ENCODE data around the gene GREB1.

GREB1 gene

DNA sequence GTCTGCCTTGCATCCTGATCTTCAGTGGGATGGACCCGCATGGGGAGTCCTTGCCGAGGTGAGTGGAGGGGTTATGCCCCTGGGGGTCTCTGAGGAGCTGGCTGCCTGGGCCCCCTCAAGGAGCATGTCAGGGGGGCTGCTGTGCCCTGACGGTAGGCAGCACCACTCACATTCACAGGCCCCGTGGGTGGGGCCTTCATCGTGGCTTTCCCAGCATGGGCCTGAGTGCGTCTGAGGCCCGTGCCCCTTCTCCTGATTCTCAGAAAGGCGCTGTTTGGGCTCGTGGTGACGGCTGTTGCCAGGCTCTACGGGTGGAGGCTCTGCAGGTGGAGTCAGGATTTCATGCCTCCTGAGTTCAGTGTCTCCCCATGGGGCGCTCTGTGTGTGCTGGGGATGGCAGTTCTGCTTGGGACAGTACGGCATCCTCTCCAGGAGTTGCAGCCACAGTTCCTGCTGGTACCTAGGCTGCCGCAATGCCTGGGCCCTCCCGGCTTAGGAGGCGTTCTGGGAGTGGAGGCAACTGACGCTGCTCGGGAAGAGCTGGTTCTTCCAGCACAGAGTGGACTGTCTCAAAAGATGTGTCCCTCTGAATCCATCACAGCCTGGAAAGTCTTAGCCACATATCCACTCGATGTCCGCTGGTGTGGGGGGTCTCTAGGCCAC, 78.8 kb downstream of the GREB1 start:
- DNase-seq (ENCODE audit: low spot score), result no peak

DNA sequence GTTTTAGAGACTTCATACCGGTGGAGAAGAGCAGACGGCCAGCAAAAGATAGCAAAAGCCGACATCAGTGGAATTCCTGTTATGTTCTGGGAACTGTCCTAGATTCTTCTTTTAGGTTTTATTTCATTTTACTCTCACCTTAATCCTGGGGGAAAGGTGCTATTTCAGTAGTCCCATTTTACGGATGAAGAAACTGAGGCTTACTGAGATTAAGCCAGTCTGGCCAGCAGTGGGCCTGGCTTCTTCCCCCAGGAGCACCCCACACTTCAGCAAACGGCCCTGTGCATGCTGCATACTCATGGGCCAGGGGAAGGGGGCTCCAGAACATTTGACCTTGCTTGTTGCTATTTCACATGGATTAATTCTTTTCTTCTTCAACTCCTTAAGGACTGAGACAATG, 79.5 kb downstream of the GREB1 start:
- DNase-seq (ENCODE audit: low spot score), result no peak

DNA sequence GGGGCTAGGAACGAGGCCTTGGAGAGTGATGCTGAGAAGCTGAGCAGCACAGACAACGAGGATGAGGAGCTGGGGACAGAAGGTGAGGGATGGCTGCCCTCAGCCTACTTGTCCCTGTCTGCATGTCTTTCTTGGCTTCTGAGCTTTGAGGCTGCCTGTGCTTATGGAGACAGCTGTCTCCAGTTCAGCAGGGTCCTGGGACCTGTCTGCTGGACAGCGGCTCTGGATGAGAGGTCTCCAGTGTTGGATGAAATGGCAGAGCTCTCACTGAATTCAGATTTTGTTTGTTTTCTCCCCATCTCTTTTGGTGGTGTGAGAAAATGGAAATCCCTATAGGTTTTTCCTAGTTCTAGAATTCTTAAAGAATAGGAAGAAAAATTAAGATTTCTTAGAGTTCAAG, 81.4 kb downstream of the GREB1 start:
- no peak for DNase-seq (ENCODE audit: low spot score)

DNA sequence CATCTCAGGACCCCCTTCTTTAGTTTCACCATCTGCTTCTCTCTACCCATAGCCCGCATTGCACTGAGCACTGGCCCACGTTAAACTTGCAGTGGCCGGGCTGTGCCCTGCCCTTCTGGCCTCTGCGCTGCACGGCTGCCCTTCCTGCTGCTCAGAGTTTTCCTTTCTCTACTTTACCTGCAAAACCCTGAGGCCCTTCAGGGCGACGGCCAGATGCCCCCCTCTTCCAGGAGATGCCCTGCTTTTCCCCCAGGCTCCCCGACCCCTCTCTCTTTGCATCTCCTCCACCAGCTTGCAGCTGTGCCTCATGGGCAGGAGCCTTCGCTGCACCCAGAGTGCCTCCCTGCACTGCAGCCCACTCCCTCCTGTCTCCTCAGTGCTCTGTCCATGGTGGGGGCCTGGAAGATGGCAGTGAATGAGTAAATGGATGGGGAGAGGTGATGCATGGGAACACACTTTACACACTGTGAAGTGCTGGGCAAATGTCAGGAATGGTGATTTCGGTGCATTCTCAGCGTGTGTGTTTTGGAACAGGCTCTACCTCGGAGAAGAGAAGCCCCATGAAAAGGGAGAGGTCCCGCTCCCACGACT, 82.3 kb downstream of the GREB1 start:
- DNase-seq (ENCODE audit: low spot score), result no peak

DNA sequence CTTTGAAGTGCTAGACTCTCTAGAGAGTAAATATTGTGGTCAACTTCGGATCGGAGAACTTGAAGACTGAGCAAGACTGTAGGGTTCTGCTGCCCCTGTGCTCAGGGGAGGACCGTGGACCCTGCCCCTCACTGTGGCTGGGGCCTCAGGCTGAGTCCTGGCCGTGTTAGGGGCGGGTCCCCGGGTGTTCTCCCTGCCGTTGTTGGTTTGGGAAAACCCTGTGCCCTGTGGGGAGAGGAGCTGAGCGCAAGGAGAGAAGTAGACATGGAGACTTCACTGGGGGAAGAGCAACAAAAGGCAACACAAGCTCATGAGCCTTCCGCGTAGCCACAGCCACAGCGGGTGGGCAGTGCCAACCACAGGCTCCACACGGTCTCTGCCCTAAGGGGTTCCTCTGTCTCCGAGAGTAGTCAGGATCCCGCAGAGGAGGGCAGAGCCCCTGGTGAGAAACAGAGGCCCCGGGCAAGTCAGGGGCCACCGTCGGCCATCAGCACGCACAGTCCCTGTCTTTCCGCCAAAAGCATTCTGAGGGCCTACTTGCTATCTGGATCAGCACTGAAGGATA, 83.1 kb downstream of the GREB1 start:
- DNase-seq (ENCODE audit: low spot score), result no peak

DNA sequence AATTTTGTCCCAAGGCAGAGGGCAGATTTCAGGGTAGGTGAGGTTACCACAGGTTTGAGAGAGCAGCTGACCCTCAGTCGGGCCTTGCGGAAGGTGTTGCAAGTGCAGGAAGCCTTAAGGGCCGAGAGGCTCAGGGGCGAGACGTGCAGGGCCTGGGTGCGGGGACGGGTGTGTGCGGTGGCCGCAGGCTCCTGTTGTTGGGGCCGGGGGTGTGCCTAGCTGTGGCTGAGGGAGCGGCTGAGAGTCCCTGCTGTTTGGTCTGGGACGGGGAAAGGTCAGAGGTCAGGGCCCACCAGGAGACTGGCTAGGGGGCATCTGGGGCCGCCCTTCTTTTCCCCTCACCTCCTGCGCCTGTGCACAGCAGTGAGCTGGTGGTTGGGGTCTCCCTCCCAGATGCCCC, 83.7 kb downstream of the GREB1 start:
- DNase-seq (ENCODE audit: low spot score), result no peak

DNA sequence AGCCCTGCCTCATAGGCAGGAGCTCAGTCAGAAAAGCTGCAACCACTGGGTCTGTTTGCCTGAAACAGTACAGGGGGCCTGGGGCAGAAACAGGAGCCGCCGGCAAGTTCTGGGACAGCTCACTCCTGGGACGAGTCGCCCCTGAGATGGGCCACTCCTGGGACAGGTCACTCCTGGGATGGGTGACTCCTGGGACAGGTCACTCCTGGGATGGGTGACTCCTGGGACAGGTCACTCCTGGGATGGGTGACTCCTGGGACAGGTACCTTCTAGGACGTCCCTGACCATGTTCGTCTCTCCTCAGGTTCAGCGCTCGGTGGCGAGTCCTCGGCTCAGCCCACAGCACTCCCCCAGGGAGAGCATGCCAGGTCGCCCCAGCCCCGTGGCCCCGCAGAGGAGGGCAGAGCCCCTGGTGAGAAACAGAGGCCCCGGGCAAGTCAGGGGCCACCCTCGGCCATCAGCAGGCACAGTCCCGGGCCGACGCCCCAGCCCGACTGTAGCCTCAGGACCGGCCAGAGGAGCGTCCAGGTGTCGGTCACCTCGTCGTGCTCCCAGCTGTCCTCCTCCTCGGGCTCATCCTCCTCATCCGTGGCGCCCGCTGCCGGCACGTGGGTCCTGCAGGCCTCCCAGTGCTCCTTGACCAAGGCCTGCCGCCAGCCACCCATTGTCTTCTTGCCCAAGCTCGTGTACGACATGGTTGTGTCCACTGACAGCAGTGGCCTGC, 84.3 kb downstream of the GREB1 start:
- DNase-seq (ENCODE audit: low spot score), result no peak

DNA sequence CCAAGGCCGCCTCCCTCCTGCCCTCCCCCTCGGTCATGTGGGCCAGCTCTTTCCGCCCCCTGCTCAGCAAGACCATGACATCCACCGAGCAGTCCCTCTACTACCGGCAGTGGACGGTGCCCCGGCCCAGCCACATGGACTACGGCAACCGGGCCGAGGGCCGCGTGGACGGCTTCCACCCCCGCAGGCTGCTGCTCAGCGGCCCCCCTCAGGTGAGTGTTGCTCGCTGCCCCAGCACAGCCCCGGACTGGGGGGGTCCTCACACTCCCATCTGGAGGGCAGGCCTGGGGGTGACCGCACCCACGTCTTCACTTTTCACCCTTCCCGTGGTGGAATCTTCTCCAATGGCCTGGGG, 84.8 kb downstream of the GREB1 start:
- no peak for DNase-seq (ENCODE audit: low spot score)

DNA sequence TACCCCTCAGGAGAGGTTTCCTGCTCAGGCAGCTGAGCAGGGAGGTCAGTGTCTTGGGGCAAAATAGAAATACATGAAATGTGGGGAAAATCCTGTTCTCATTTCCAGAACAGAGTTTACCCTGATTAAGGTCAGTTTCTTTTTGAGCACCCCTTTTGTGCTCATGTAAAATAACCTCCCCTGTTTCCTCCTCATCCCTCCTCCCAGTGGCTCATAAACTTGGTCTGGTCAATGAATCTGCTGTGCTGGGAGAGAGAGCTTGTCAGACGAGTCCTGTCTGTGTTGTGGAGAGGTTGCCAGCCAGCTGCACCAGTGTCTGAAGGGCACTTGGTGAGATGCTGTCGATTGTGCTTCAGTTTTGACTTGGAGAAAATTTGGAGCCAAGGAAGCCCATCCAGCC, 87.6 kb downstream of the GREB1 start:
- DNase-seq (ENCODE audit: low spot score), result no peak

DNA sequence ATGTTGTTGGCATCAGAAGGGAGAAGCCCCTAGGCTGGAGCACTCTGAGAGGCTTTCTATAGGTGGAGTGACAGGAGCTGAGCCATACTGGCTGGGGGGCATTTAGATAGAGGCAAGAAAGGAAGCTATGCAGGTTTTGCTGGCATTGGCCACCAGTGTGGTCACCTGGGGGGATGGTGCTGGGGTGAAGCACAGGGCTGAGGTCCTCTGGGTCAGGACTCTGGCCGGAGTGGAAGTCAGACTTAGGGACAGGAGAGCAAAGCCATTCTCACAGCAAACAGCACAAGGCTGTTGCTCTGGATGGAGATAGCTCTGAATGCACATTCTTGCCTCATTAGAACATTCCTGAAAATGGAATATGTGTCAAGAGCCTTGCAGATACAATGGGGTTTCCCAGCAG, 88.8 kb downstream of the GREB1 start:
- DNase-seq (ENCODE audit: low spot score), result no peak

DNA sequence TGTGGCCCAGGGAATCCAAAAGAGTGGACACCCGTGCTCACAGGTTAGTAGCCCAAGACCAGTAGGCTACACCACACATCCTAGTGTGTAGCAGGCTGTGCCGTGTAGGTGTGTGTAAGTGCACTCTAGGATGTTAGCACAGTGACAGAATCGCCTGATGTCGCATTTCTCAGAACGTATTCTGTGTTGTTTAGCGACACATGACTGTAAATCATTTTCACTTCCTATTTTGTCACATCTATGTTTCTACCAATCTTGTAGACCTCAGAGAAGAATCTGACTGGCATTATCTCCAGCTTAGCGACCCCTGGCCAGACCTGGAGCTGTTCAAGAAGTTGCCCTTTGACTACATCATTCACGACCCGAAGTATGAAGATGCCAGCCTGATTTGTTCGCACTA, 91.0 kb downstream of the GREB1 start:
- no peak for DNase-seq (ENCODE audit: low spot score)

GRCh38 chr2:11625671-11626070, 91.8 kb downstream of the GREB1 start:
- DNase-seq (ENCODE audit: low spot score), result no peak

GRCh38 chr2:11628675-11629074, 94.8 kb downstream of the GREB1 start:
- no peak for DNase-seq (ENCODE audit: low spot score)

DNA sequence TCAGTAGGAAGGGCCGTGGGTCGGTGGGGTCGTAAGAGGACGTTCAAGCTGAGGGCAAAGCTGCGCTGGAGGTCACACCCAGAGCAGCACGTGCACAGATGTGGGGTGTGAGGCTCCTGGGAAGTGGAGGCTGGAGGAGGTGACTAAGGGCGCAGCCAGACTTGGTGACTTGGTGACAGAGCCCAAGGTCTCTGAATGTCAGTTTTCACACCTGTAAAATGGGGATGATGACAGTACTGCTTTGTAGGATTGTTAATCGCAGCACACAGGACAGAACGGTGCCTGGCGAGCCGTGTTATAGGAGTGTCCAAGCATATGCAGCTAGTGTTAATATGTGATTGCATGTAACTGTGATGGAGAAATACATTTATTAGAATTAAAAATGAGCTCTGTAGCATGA, 95.4 kb downstream of the GREB1 start:
- DNase-seq (ENCODE audit: low spot score), result no peak

GRCh38 chr2:11629851-11630250, 96.0 kb downstream of the GREB1 start:
- no peak for DNase-seq (ENCODE audit: low spot score)

DNA sequence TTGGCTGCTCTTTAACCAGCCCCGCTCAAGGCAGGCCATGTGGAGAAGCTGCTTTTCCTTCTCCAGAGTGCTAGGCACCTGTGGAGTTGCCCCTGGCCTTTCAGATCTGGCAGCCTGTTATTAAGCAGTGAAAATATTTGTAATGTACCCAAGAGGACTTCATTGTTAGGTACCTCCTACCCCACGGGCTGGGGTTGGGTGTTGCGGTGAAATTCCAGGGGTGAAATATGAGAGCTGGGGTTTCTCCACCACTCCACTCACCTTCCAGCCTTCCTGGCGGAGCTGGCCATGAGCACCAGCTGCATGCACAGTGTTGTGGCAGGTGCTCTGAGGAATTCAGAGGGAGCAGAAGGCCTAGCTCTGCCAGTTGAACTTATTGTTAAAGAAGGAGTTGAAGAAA, 97.0 kb downstream of the GREB1 start:
- DNase-seq (ENCODE audit: low spot score), result no peak

DNA sequence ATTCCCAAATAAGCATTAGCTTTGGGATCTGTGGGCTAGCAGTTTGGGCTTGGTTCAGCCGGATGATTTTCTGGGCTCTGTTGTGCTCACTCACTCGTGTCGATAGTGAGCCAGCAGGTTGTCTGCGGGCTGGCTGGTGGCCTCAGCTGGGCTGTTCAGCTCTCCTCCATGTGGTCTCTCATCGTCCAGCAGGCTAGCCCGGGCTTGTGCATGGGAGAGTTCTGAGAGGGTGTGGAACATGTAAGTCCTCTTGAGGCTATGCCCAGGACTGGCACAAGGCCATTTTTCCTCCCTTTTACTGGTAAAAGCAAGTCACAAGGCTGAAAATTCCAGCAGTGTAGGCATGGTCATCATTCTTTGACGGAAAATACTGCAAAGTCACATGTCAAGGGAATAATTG, 97.6 kb downstream of the GREB1 start:
- no peak for DNase-seq (ENCODE audit: low spot score)

- DNase-seq (ENCODE audit: low spot score), result no peak
Measured at GRCh38 chr2:11633923-11634478, 100.2 kb downstream of the GREB1 start.

DNA sequence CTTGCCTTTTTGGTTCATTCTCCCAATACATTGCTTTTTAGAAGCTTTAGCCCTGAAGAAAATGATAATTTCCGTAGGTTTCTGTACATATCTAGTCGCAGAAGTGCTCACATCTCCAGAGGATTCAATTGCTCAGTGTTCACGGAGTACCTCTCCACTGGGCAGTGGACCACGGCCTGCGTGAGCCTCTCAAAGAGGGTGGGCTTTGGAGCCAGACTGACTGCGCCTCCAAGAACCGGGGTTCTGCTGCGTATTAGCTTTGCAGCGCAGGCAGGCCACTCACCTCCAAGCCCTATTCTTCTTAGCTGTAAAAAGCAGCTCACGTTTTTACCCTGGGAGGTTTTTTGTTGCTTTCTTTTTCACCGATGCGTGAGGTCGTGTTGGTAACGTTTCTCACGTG, 100.7 kb downstream of the GREB1 start:
- no peak for DNase-seq (ENCODE audit: low spot score)

DNA sequence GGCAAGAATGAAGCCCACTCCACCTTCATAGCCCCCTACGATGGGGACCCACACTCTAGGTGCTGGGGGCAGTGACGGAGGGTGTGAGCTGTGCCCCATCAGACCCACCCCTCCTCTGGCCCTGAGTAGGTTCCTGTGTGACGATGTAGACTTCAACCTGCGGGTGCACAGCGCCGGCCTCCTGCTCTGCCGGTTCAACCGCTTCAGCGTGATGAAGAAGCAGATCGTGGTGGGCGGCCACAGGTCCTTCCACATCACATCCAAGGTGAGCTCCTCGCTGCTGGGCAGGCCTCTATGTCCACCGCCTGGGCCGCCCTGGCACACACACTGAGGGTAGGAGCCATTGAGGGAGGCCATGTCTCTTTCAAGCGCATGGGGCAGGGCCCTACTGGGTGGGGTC, 101.3 kb downstream of the GREB1 start:
- DNase-seq (ENCODE audit: low spot score), result no peak

DNA sequence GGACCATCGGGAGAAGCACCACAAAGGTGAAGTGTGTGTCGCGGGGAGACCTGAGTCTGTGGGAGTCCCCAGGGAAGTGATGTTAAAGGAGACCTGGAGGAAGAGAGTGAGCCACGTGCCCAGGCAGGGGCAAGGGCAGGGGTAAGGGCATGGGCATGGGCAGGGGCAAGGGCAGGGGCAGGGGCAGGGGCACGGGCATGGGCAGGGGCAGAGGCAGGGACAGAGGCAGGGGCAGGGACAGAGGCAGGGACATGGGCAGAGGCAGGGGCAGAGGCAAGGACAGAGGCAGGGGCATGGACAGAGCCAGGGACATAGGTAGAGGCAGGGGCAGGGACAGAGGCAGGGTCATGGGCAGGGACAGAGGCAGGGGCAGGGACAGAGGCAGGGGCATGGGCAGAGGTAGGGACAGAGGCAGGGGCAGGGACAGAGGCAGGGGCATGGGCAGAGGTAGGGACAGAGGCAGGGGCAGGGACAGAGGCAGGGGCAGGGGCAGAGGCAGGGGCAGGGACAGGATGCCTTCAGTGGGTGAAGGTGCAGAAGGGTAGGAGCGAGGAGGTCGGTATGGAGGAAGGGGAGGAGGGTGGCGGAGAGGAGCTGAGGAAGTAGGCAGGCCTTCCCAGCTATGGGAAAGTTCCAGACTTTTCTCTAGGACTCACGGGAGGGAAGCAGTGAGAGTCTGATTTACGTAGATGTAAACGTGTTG, 102.9 kb downstream of the GREB1 start:
- no peak for DNase-seq (ENCODE audit: low spot score)

GRCh38 chr2:11637546-11637945, 103.7 kb downstream of the GREB1 start:
- no peak for DNase-seq (ENCODE audit: low spot score)

GRCh38 chr2:11639503-11639902, 105.7 kb downstream of the GREB1 start:
- no peak for DNase-seq (ENCODE audit: low spot score)

Data from AG08395 (cell line).